HuH-7.5 (cell line): ENCODE data around the gene ADRA2B.

Experiments used
- DNase-seq: peaks from one replicate; pipeline ENCODE4 v3.0.0; 2011; ENCODE audit warnings: low spot score

The ADRA2B gene

DNA sequence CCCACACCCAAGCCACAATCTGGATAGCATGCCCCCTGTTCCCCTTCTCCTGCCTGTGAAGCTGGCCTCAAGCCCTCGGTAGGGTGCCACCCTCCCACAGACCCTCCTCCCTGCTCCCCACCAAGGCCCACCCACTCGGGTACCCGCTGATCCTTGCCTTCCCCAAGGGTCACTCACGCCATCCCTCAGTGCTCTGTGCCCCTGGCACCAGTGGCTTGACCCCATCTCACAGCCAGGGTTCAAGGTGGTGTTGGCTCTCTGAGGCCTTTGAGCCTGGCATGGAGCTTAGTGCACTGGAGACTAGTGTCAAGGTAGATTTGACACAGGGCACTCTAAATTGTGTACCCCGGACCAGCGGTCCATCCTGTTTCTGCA lies 11.9 kb downstream of the ADRA2B start:
- no peak for DNase-seq

DNA sequence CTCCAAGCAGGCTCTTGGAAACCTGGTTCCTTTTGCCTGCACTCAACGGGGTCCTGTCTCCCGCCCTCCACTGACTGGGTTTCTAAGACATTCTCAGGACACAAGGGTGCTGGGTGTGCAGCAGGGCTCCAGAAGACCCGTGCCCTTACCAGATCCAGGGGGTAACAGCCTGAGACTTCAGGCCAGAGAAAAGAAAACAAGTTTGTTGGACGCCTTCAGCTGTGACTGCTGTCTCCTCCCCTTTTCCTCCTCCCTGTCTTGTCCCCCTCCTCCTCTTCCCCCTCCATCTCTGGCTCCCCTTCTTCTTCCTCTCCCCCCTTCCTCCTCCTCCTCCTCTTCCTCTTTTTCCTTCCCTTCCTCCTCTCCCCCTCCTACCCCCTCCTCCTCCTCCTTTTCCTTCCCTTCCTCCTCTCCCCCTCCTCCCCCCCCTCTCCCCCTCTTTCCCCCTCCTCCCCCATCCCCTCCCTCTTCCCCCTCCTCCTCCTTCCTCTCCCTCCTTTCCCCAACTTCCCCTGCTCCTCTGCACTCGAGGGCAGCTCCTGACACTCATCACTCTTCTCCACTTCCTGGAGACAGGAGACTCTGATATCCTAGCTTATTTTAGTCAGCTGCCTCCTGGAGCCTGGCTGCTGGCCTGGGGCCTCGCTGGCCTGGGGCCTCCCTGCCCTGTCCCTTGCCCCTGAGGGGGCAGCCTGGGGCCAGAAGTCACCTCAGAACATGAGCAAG lies 12.4 kb downstream of the ADRA2B start:
- DNase-seq: no peak

DNA sequence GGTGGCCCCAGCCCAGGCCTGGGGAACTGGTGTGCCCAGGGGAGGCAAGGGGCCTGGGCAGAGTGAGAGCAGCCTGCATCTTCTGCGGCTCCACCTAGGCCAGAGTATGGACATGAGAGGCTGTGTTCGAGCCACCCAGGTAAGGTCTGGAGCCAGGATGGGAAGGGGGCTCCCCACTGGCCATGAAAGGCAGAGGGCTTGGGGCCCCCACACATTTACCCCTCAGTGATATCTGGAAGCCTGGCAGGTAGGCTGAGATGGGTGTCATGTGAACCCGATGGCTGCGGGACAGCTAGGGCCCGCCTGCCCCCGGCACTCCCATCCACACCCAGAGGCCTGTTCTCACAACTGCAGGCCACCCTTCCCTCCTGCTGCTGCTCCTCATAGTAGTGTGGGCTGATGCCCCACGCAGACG lies 13.2 kb downstream of the ADRA2B start:
- DNase-seq: no peak

DNA sequence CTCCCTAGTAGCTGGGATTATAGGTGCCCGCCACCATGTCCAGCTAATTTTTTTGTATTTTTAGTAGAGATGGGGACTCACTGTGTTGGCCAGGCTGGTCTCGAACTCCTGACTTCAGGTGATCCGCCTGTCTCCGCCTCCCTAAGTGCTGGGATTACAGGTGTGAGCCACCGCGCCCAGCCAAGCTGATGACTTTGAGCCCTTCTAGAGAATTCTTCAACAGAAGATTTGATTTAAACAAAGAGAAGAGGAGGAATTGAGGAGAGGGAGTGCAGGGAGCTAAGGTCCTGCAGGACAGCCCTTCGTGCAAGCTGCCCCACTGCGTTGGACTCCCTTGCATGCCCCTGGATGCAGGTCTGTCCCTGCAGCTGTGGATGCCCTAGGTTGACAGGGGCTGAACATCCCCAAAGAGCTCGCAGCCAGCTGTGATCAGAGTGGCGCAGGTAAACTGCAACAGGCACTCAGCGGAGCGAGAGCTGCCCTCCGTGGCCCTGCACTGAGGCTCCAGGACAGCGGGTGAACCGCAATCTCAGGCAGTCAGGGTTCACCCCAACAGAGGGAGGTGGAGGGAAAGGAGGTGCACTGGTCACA lies 13.7 kb downstream of the ADRA2B start:
- no peak for DNase-seq

DNA sequence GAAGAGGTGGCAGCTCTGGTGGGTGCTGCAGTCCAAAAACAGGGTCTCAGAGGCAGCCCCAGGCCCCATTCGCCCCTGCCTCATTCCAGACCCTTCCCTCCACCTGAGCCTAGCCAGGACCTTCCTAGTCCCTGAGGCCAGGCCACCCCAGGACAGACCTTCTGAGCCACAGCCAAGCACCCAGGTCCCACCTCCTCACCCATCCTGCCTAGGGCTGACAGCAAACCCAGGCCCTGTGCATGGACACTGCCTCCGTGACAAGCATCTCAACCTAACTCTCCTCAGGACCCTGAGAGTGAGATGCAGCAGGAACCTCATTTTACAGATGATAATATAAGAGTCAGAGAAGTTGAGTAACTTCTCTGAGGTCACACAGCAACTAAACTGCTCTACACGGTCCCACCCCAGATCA lies 15.5 kb downstream of the ADRA2B start:
- DNase-seq: no peak

DNA sequence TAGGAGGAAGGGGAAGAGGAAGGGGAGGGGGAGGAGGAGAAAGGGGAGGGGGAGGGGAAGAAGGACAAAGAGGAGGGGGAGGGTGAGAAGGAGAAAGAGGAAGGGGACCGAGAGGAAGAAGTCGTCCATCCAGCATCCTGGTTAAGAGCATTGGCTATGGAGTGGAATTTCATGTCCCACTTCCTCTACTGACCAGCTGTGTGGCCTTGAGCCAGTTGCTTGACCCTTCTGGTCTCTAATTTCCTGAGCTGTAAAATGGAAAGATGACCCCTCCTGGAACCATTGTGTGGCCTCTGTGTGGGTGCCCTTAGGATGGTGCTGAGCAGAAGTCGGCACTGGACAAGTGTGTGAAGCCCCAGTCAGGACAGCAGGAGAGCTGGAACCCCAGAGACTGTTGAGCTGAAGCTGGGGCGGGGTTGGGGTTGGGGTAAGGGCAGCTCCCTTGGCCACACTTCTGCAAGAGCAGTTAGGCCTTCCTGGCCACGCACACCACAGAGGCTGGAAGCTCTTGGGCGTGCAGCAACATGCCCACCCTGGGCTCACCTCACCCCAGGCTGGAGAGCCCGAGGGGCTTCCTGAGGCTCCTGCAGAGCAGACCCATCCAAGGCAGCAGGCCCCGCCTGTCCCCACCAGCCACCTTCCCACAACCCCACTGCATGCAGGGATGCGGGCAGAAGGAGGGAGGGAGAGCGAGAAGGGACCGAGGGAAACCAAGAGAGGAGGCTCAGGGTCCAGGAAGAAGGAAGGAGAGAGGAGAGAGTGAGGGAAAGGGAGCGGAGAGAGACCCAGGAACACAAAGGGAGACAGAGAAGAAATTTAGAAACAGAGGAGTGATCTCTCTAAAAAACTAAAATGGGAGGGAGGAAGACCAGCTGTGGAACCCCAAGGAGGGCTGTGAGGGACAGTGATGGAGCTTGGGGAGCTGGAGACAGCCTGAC lies 16.2 kb downstream of the ADRA2B start:
- DNase-seq: no peak

DNA sequence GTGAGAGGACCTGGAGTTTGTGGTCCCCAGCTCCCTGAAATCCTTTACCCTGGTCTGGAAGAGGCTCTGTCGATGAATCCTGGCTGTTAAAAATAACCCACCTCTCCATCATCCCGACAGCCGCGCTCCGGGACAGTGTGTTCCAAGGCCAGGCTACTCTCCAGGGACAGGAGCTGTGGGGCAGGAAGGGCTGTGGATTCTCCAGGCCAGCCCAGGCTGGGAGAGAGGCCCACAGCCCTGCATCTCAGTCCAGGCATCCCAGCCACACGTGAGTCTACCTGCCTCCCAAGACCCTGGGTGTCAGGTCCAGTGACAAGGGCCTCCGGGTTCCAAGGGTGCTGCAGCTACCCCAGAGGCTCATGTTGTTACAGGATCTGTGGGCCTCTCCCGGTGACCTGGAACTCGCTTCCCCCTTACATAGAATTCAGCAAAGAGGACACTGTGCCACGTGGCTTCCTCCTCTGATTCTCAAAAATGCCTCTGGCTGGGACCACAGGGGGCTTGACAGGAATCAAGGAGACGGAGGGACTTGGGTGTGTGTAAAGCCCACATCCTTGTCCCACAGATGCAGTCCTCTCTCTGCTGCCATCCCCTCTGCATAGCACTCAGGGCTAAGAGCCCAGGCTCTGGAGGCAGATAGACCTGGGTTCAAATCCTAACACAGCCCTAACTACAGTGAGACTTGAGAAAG lies 17.3 kb downstream of the ADRA2B start:
- no peak for DNase-seq

DNA sequence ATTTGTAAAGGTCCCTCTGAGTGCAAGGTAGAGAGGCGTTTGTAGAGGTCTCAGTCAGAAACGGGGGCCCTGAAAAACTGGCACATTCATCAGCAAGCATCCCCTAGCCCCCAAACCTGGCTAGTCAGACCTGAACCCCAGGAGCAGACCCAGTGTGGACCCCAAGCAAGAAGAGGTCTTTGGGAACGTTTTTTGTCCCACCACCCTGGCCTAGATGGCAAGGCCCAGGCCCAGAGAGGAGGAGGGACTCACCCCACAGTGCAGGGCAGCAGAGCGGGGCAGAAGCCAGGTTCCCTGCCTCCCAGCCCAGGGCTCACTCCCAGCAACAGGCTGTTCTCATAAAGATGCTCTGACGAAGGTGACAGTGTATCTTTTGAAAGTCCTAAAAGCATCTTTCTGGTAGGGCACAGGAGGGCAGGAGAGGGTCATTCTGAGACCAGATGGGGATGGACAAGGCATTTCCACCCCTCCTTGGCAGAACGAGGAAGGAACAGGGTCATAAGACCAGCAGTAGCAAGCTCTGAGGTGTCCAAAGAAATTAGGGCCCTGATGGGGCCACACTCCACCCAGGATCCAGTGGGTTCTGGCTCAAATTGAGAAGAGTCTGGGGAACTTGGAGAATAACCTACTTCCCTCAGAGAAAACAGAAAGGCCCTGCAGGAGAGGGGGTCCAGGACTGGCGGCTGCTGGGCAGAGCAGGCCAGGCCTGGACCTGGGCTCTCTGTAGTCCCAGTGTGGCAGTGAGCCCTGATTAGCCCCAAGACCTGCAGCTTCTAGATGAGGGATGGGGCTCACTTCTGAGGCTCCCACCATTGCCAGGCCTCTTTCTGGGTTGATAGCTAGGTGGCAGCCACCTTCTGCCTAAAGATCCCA lies 18.2 kb downstream of the ADRA2B start:
- no peak for DNase-seq

DNA sequence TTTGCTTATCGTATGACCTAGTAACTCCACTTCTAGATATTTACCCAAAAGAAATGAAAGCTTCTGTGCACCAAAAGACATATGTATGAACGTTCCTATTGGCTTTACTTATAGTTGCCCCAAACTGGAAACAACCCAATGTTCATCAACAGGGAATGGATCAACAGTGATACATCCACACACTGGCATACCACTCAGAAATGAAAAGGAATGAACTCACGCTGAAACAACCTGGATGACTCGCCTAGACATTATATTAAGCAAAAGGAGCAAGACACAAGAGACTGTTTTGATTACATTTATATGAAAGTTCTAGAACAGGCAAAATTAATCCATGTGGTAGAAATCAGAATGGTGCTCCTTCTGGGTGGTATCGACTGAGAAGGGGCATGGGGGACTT lies 18.9 kb downstream of the ADRA2B start:
- DNase-seq: no peak

DNA sequence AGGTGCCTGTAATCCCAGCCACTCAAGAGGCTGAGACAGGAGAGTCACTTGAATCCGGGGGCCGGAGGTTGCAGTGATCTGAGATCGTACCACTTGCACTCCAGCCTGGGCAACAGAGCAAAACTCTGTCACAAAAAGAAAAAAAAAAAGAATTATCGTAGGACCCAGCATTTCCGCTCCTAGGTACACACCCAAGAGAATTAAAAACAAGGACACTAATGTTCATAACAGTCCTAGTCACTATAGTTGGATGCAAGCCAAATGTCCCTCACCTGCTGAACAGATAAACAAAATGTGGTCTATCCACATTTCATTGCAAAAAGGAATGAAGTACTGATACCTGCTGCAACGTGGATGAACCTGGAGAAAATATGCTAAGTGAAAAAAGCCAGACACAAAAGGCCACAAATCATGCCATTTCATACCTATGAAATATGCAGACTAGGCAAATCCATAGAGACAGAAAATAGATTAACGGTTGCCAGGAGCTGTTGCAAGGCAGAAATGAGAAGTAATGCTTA lies 21.2 kb downstream of the ADRA2B start:
- no peak for DNase-seq

DNA sequence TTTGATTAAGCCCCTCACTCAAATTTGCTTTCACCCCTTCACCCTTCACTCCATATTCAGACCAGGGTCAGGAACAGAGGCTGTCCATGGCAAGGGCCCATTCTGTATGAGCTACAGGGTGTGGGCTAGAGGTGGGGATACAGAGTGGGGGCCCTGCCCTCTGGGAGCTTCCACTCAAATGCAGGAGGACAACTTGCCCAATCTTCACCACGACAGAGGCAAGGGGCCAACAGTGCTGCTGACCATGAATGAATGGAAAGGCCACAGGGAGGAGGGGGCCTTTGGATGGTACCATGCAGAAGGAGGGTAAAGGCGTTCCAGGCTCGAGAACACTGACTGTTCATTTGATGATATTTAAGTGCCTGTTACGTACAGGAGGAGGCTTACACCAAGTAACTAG lies 22.8 kb downstream of the ADRA2B start:
- no peak for DNase-seq

DNA sequence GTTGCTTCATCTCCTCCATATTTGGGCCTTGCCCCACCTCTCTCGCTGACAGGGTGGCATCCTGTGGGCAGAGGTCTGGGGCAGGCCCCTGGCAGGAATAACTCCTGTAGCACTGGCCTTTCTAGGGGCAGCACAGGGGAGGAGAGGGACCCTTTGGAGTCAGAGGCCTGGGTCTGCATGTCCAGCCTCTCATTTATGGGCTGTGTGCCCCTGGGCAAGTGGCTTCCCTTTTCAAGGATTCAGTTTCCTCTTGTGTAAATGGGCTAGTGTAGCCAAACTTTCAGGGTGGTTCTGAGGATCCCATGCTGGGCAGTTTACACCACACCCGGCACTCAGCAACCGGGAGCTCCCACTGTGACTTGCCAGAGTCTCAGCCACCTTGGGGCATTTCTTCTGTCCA lies 23.4 kb downstream of the ADRA2B start:
- no peak for DNase-seq

DNA sequence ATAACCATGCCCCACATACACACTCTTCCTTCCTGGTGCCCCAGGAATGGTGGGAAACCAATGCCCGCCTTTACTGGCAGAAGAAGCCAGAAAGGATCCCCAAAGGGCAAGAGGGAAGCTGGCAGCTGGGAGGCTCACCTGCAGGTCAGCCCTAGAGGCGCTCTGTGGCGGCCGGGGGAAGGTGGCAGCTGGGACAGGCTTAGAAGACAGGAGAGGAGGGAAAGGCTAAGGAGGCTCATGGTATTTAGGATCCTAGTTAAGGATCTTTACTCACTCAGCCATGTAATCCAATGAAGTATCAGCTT lies 23.8 kb downstream of the ADRA2B start:
- no peak for DNase-seq

DNA sequence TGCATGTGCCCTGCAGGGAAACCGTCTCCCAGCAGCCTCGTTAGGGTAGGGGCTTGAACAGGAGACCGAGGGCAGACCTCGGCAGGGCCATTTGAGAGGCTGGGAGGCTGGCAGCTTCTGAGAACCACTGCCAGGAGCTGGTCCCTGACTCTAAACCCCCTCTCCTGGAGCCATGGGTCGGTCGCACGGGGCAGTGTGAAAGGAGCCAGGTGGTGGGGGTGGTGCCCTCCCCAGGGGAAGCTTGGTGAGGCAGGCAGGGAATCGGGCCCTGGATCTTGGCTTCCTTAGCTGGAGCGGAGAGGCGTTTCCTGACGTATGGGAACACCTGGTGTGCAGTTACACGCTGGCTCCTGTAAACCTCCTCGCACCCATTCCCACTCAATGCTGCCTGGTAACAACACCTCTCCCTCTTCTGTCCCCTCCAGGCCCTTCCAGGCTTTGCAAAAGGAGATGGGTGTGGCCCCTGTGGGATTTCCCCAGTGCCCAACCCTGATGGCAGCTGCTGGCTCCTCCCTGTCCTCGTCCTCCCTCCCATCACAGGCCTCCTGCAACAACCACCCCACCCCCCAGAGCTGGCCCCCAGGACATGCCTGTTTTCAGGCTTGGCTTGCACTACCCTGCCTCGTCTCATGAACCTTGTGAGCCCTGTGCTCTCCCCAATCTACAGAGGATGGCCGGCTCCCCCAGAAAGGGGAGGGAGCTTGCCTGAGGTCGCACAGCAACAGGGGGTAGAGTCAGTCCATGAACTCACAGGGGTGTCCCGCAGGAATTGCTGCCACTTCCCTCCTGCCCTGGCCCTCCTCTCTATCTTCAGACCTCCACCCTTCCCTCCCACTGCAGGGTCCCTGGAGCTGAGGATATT lies 24.4 kb downstream of the ADRA2B start:
- no peak for DNase-seq

DNA sequence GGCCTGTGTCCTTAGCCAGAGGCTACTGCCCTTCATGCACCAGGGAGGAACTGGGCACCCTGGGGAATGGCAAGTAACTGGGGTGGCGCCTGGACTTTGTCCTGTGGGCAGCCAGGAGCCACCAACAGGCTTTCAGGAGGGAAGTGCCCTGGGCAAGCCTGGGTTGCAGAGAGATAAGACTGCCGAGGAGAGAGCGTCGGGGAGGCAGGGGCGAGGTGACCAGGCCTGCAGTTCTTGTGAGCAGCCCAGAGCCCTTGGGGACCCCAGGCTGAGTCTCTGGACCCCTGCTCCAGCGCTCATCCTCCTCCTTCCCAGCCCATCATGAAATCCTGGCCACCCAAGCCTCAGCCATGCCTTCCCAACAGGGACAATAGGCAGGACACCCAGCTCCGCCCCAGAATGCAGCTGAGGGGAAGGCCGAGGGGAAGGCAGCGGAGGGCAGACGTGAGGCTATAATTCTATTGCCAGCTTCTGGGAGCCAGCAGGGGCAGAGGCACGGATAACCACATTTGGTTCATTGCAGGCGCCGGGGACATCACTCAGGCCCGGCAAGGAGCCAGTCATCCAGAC lies 25.1 kb downstream of the ADRA2B start:
- DNase-seq: no peak

DNA sequence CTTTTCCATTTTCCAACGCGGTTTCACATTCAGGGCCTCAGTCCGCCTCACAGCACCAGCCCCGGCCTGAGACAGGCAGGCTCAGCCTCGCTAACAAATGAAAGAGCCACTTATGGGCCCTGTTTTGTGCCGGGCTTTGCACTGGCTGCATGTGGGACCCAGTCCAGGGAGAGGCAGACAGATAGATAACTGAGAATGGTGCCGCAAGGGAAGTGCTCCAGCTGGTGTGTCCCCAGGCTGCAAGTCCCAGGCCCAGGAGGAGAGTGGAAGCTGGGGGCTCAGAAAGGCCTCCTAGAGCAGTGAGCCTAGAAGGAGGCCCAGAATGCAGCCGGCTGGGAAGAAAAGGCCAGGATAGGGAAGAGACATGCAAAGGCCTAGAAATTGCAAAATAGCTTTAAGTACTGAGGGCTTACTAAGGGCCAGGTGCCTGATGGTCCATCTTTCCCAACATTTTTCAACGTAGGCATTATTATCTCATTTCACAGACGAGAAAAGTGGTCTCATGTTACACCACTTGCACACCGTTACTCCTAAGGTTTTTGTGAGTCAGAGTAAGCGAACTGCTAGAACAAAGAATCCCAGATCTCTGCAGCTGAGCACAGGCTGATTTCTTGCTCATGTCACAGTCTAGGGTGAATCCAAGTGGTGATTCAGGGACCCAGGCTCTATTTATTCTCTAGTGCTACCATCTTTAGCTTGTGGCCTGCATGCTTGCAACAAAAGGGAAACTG lies 26.0 kb downstream of the ADRA2B start:
- no peak for DNase-seq

DNA sequence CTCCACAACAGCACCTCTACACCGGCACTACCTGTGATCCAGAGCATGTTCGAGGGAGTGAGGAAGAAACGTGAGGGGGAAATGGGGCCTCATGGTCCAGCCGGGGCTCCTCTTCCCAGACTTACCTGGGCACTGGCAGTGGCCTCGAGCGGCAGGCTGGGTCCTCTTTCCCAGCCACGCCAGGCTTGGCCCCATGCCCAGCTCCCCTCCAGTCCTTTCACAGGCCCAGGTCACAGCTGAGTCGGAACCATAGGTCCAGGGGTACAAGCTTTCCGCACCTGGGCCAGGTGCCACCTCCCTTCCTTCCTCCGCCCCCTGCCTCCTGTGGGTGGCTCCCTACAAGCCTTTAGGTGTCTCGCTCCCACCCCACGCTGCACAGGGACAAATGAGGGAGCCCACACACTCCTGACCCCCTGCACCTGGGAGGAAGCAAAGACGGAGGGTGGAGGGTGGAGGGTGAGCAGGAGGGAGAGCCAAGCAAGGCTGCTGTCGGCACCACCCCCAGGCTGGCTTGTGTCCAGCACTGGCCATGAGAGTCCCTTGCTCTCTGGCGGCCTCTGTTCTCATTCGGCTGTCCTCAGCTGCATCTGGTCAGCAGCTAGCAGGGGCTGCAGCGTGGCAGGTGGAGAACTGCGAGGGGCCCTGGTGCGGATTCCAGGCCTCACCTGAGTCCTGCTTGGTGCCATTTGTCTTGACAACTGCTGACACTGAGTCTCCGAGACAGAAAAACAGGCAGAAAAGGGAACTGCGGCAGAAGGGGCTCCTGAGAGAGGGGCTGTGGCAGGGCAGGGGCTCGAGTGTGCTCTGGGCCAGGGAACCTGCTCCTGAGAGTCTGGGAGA lies 26.8 kb downstream of the ADRA2B start:
- no peak for DNase-seq
